ENCODE measurements around the gene PPP3R1.
"Not testable (repeated sequence)": the region's sequence is repeated elsewhere in the genome, so short reads cannot be mapped to it uniquely, and the experiment has no call there.

DNA sequence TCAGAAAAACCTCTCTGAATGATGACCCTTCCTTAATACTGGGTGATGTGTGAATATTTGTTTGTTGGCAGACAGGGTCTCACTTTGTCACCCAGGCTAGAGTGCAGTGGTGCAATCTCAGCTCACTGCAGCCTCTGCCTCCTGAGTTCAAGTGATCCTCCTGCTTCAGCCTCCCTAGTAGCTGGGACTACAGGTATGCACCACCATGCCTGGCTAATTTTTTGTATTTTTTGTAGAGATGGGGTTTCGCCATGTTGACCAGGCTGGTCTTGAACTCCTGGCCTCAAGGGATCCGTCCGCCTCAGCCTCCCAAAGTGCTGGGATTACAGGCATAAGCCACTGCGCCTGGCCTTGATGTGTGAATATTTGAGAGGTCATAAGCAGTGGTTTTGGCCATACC lies 77.1 kb downstream of the PPP3R1 start:
- TF ChIP-seq, protein P1, sequence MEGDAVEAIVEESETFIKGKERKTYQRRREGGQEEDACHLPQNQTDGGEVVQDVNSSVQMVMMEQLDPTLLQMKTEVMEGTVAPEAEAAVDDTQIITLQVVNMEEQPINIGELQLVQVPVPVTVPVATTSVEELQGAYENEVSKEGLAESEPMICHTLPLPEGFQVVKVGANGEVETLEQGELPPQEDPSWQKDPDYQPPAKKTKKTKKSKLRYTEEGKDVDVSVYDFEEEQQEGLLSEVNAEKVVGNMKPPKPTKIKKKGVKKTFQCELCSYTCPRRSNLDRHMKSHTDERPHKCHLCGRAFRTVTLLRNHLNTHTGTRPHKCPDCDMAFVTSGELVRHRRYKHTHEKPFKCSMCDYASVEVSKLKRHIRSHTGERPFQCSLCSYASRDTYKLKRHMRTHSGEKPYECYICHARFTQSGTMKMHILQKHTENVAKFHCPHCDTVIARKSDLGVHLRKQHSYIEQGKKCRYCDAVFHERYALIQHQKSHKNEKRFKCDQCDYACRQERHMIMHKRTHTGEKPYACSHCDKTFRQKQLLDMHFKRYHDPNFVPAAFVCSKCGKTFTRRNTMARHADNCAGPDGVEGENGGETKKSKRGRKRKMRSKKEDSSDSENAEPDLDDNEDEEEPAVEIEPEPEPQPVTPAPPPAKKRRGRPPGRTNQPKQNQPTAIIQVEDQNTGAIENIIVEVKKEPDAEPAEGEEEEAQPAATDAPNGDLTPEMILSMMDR (IDR thresholded peaks at IDR 0.05): not testable (repeated sequence)
- not testable (repeated sequence) for TF ChIP-seq EP300, POLR2AphosphoS5 (IDR thresholded peaks at IDR 0.05)

Measured in esophagus muscularis mucosa (tissue), 4 donors.